SK-N-SH treated with all-trans-retinoic acid at 6 μM for 48 hours (cell line): ENCODE results near the gene GRID1.

Experiments used
- ATAC-seq: fragments of 200-7000 bp; cut with Tn5 transposase; 3 replicates; pipeline ENCODE4 v1.9.1; 2020; ENCODE audit warnings: mild to moderate bottlenecking, moderate library complexity
- ARNTL ChIP-seq: fragments of 450-650 bp; formaldehyde crosslinking; IDR thresholded peaks from 2 replicates; pipeline ENCODE4 v1.5.0; 2020; ENCODE audit warnings: low read depth, mild to moderate bottlenecking, moderate library complexity, borderline replicate concordance
- BACH2 ChIP-seq: fragments of 250-450 bp; sonication (Bioruptor Pico); IDR thresholded peaks from 2 replicates; pipeline ENCODE4 v1.9.0; 2021; ENCODE audit warnings: mild to moderate bottlenecking, borderline replicate concordance
- CREB5 ChIP-seq: fragments of 250-450 bp; sonication (Bioruptor Pico); IDR thresholded peaks from 2 replicates; pipeline ENCODE4 v1.5.1; 2020; ENCODE audit warnings: low read depth, mild to moderate bottlenecking, moderate library complexity
- CSDC2 ChIP-seq: fragments of 250-450 bp; sonication (Bioruptor Pico); IDR thresholded peaks from 2 replicates; pipeline ENCODE4 v1.5.0; 2020; ENCODE audit warnings: mild to moderate bottlenecking, moderate library complexity
- CSRNP3 ChIP-seq: fragments of 250-450 bp; sonication (Bioruptor Pico); IDR thresholded peaks from 2 replicates; pipeline ENCODE4 v1.5.1; 2021; ENCODE audit warnings: mild to moderate bottlenecking, moderate library complexity
- ESRRG ChIP-seq: fragments of 250-450 bp; sonication (Bioruptor Pico); IDR thresholded peaks from 2 replicates; pipeline ENCODE4 v1.6.1; 2021; ENCODE audit warnings: mild to moderate bottlenecking
- GLIS3 ChIP-seq: fragments of 250-450 bp; sonication (Bioruptor Pico); IDR thresholded peaks from 2 replicates; pipeline ENCODE4 v1.5.0; 2020; ENCODE audit warnings: mild to moderate bottlenecking, moderate library complexity
- ISL1 ChIP-seq: fragments of 250-450 bp; sonication (Bioruptor Pico); IDR thresholded peaks from 2 replicates; pipeline ENCODE4 v2.1.2; 2022; ENCODE audit warnings: mild to moderate bottlenecking, moderate library complexity
- OSR1 ChIP-seq: fragments of 250-450 bp; sonication (Bioruptor Pico); IDR thresholded peaks from 2 replicates; pipeline ENCODE4 v1.8.0; 2022; ENCODE audit warnings: moderate library complexity, mild to moderate bottlenecking, inconsistent platforms
- PATZ1 ChIP-seq: fragments of 250-450 bp; sonication (Bioruptor Pico); IDR thresholded peaks from 2 replicates; pipeline ENCODE4 v1.8.0; 2020; ENCODE audit warnings: mild to moderate bottlenecking, moderate library complexity, borderline replicate concordance
- POU6F1 ChIP-seq: fragments of 250-450 bp; sonication (Bioruptor Pico); IDR thresholded peaks from 2 replicates; pipeline ENCODE4 v1.8.0; 2021; ENCODE audit warnings: low read depth, mild to moderate bottlenecking, moderate library complexity, borderline replicate concordance
- PPARA ChIP-seq: fragments of 250-450 bp; sonication (Bioruptor Pico); IDR thresholded peaks from 2 replicates; pipeline ENCODE4 v1.5.0; 2020; ENCODE audit warnings: mild to moderate bottlenecking, borderline replicate concordance
- RARB ChIP-seq: fragments of 250-450 bp; sonication (Bioruptor Pico); IDR thresholded peaks from 2 replicates; pipeline ENCODE4 v1.8.0; 2021; ENCODE audit warnings: mild to moderate bottlenecking, moderate library complexity
- SNAI2 ChIP-seq: fragments of 250-450 bp; sonication (Bioruptor Pico); IDR thresholded peaks from 2 replicates; pipeline ENCODE4 v1.5.0; 2020; ENCODE audit warnings: mild to moderate bottlenecking, moderate library complexity
- TCF4 ChIP-seq: fragments of 250-450 bp; sonication (Bioruptor Pico); IDR thresholded peaks from 2 replicates; pipeline ENCODE4 v1.8.0; 2021; ENCODE audit warnings: mild to moderate bottlenecking, moderate library complexity, borderline replicate concordance
- TOX ChIP-seq: fragments of 250-450 bp; sonication (Bioruptor Pico); IDR thresholded peaks from 2 replicates; pipeline ENCODE4 v1.8.0; 2021; ENCODE audit warnings: mild to moderate bottlenecking, moderate library complexity, borderline replicate concordance
- TSHZ2 ChIP-seq: fragments of 250-450 bp; sonication (Bioruptor Pico); IDR thresholded peaks from 2 replicates; pipeline ENCODE4 v1.5.0; 2020; ENCODE audit warnings: mild to moderate bottlenecking, moderate library complexity
- ZC3H10 ChIP-seq: fragments of 250-450 bp; sonication (Bioruptor Pico); IDR thresholded peaks from 2 replicates; pipeline ENCODE4 v1.5.1; 2021; ENCODE audit warnings: mild to moderate bottlenecking, moderate library complexity
- ZFP3 ChIP-seq: fragments of 250-450 bp; sonication (Bioruptor Pico); IDR thresholded peaks from 2 replicates; pipeline ENCODE4 v1.5.0; 2020; ENCODE audit warnings: mild to moderate bottlenecking, moderate library complexity
- ZFP30 ChIP-seq: fragments of 450-650 bp; formaldehyde crosslinking; IDR thresholded peaks from 2 replicates; pipeline ENCODE4 v1.5.0; 2022; ENCODE audit warnings: mild to moderate bottlenecking, moderate library complexity
- ZNF70 ChIP-seq: fragments of 450-650 bp; formaldehyde crosslinking; IDR thresholded peaks from 2 replicates; pipeline ENCODE4 v1.5.0; 2020; ENCODE audit warnings: mild to moderate bottlenecking, moderate library complexity
- ZNF8 ChIP-seq: fragments of 450-650 bp; formaldehyde crosslinking; IDR thresholded peaks from 2 replicates; pipeline ENCODE4 v1.5.0; 2020; ENCODE audit warnings: mild to moderate bottlenecking, moderate library complexity

Gene GRID1

GRCh38 chr10:85666102-85666501 lies 700.5 kb downstream of the GRID1 start (continued):
- no peak for TF ChIP-seq CSDC2 (CRISPR knock-in tag)
- TF ChIP-seq CREB5, result no peak
- TF ChIP-seq BACH2 (CRISPR knock-in tag), result no peak
- TF ChIP-seq TCF4, result no peak
- no peak for TF ChIP-seq ZC3H10 (CRISPR knock-in tag)
- no peak for TF ChIP-seq ARNTL (CRISPR knock-in tag)
- TF ChIP-seq ESRRG, result no peak
- no peak for TF ChIP-seq TOX
- TF ChIP-seq RARB (CRISPR knock-in tag), result no peak
- TF ChIP-seq SNAI2 (CRISPR knock-in tag), result no peak
- no peak for TF ChIP-seq ZFP3 (CRISPR knock-in tag)
- no peak for TF ChIP-seq GLIS3 (CRISPR knock-in tag)
- TF ChIP-seq ISL1, result no peak
- no peak for TF ChIP-seq ZNF70 (CRISPR knock-in tag)
- TF ChIP-seq, all 23 proteins: peak for 0

GRCh38 chr10:85665681-85666080 lies 700.9 kb downstream of the GRID1 start:
- no peak for ATAC-seq
- TF ChIP-seq ZNF8 (CRISPR knock-in tag), result no peak
- TF ChIP-seq ZC3H10 (CRISPR knock-in tag), result no peak
- TF ChIP-seq ARNTL (CRISPR knock-in tag), result no peak
- no peak for TF ChIP-seq ZFP3 (CRISPR knock-in tag)
- no peak for TF ChIP-seq GLIS3 (CRISPR knock-in tag)
- TF ChIP-seq RARB (CRISPR knock-in tag), result no peak
- TF ChIP-seq OSR1 (CRISPR knock-in tag), result no peak
- no peak for TF ChIP-seq TCF4
- TF ChIP-seq TOX, result no peak
- TF ChIP-seq CSRNP3 (CRISPR knock-in tag), result no peak
- TF ChIP-seq POU6F1, result no peak
- no peak for TF ChIP-seq SNAI2 (CRISPR knock-in tag)
- TF ChIP-seq PPARA (CRISPR knock-in tag), result no peak
- no peak for TF ChIP-seq ISL1

- ATAC-seq, result no peak
- TF ChIP-seq OSR1 (CRISPR knock-in tag) (no peak), TOX (no peak), ZFP30 (CRISPR knock-in tag) (no peak), POU6F1 (no peak), CSRNP3 (CRISPR knock-in tag) (no peak), SNAI2 (CRISPR knock-in tag) (no peak), ARNTL (CRISPR knock-in tag) (no peak), ZNF8 (CRISPR knock-in tag) (no peak), RARB (CRISPR knock-in tag) (no peak), PATZ1 (no peak), BACH2 (CRISPR knock-in tag) (no peak), CSDC2 (CRISPR knock-in tag) (no peak), TSHZ2 (CRISPR knock-in tag) (no peak), ESRRG (no peak), TCF4 (no peak), GLIS3 (CRISPR knock-in tag) (no peak), ZFP3 (CRISPR knock-in tag) (no peak)
These were observed 701.5 kb downstream of the GRID1 start for GRCh38 chr10:85665078-85665477.
